HUES48 (cell line): ENCODE results near the gene M1AP.

Experiments
- H3K27ac ChIP-seq: one replicate; pipeline ENCODE4 v1.7.0; 2013; ENCODE audit warnings: low read depth, low read length, inconsistent platforms
- H3K27me3 ChIP-seq: 2 replicates; pipeline ENCODE4 v1.6.1; 2013; ENCODE audit warnings: mild to moderate bottlenecking, low read length; ENCODE audit not compliant: control insufficient read depth, insufficient read depth
- H3K36me3 ChIP-seq: 2 replicates; pipeline ENCODE4 v1.6.1; 2013; ENCODE audit warnings: low read length; ENCODE audit not compliant: control insufficient read depth, insufficient read depth
- H3K4me1 ChIP-seq: 2 replicates; pipeline ENCODE4 v1.6.1; 2013; ENCODE audit warnings: mild to moderate bottlenecking, low read length; ENCODE audit not compliant: control insufficient read depth, insufficient read depth
- H3K4me3 ChIP-seq: 2 replicates; pipeline ENCODE4 v1.5.1; 2013; ENCODE audit warnings: mild to moderate bottlenecking, low read depth, low read length
- H3K9ac ChIP-seq: 2 replicates; pipeline ENCODE4 v1.6.1; 2013; ENCODE audit warnings: mild to moderate bottlenecking, low read depth, low read length, moderate library complexity
- H3K9me3 ChIP-seq: 2 replicates; pipeline ENCODE4 v1.6.1; 2013; ENCODE audit warnings: low read length; ENCODE audit not compliant: control insufficient read depth, insufficient read depth

The M1AP gene

GRCh38 chr2:74575320-74575719, 72.8 kb downstream of the M1AP start:
- H3K27ac ChIP-seq = no peak overlapping the region
- no peak overlapping the region for H3K4me3 ChIP-seq
- H3K27me3 ChIP-seq = no peaks in the 10 kb centered on the region
- H3K9ac ChIP-seq = no peak overlapping the region
- H3K4me1 ChIP-seq = no peaks in the 10 kb centered on the region
- H3K36me3 ChIP-seq = no peaks in the 10 kb centered on the region
- no peaks in the 10 kb centered on the region for H3K9me3 ChIP-seq

- Histone ChIP-seq H3K27me3 (no peaks in the 10 kb centered on the region), H3K27ac (no peak overlapping the region), H3K4me3 (no peak overlapping the region), H3K9me3 (no peaks in the 10 kb centered on the region), H3K4me1 (no peaks in the 10 kb centered on the region), H3K9ac (no peak overlapping the region), H3K36me3 (no peaks in the 10 kb centered on the region)
Observed at GRCh38 chr2:74573747-74574562, 74.2 kb downstream of the M1AP start.

- Histone ChIP-seq H3K4me1 (no peaks in the 10 kb centered on the region), H3K36me3 (no peaks in the 10 kb centered on the region), H3K9me3 (no peaks in the 10 kb centered on the region), H3K4me3 (no peak overlapping the region), H3K27me3 (no peaks in the 10 kb centered on the region; the same call in 1 of the 2 replicates), H3K9ac (no peak overlapping the region), H3K27ac (no peak overlapping the region)
Observed at GRCh38 chr2:74572178-74572925, 75.8 kb downstream of the M1AP start.

- Histone ChIP-seq H3K27me3 (no peaks in the 10 kb centered on the region; the same call in 1 of the 2 replicates), H3K9ac (no peak overlapping the region), H3K36me3 (no peaks in the 10 kb centered on the region), H3K4me3 (no peak overlapping the region), H3K4me1 (no peaks in the 10 kb centered on the region), H3K27ac (no peak overlapping the region), H3K9me3 (no peaks in the 10 kb centered on the region)
Observed at GRCh38 chr2:74571058-74571457, 77.1 kb downstream of the M1AP start.

- no peaks in the 10 kb centered on the region; the same call in 1 of the 2 replicates for H3K27me3 ChIP-seq
- H3K4me1 ChIP-seq = no peaks in the 10 kb centered on the region
- no peaks in the 10 kb centered on the region for H3K36me3 ChIP-seq
- H3K9me3 ChIP-seq = no peaks in the 10 kb centered on the region
- no peak overlapping the region for H3K27ac ChIP-seq
- H3K4me3 ChIP-seq = no peak overlapping the region
- H3K9ac ChIP-seq = no peak overlapping the region
Observed at GRCh38 chr2:74569686-74570085, 78.4 kb downstream of the M1AP start.

GRCh38 chr2:74567881-74568280, 80.2 kb downstream of the M1AP start:
- no peak overlapping the region for H3K27ac ChIP-seq
- no peaks in the 10 kb centered on the region for H3K36me3 ChIP-seq
- no peaks in the 10 kb centered on the region for H3K9me3 ChIP-seq
- no peaks in the 10 kb centered on the region for H3K4me1 ChIP-seq
- H3K9ac ChIP-seq = no peak overlapping the region
- no peaks in the 10 kb centered on the region; the same call in 1 of the 2 replicates for H3K27me3 ChIP-seq
- no peak overlapping the region for H3K4me3 ChIP-seq

GRCh38 chr2:74566754-74567085, 81.4 kb downstream of the M1AP start:
- Histone ChIP-seq H3K4me1 (no peaks in the 10 kb centered on the region), H3K9ac (no peak overlapping the region), H3K4me3 (no peak overlapping the region), H3K36me3 (no peaks in the 10 kb centered on the region), H3K27me3 (peaks cover 3% of the 10 kb centered on the region), H3K27ac (no peak overlapping the region), H3K9me3 (no peaks in the 10 kb centered on the region)

- no peak overlapping the region for H3K27ac ChIP-seq
- H3K36me3 ChIP-seq = no peaks in the 10 kb centered on the region
- no peaks in the 10 kb centered on the region for H3K9me3 ChIP-seq
- peaks cover 6% of the 10 kb centered on the region for H3K27me3 ChIP-seq
- H3K4me1 ChIP-seq = no peaks in the 10 kb centered on the region
- H3K4me3 ChIP-seq = no peak overlapping the region
- H3K9ac ChIP-seq = no peak overlapping the region
Observed at GRCh38 chr2:74566076-74566753, 81.9 kb downstream of the M1AP start.

GRCh38 chr2:74564222-74564621, 83.9 kb downstream of the M1AP start:
- H3K27ac ChIP-seq = no peak overlapping the region
- peaks cover 6% of the 10 kb centered on the region for H3K27me3 ChIP-seq
- no peaks in the 10 kb centered on the region for H3K36me3 ChIP-seq
- H3K9me3 ChIP-seq = no peaks in the 10 kb centered on the region
- no peak overlapping the region for H3K9ac ChIP-seq
- no peak overlapping the region for H3K4me3 ChIP-seq
- H3K4me1 ChIP-seq = peaks cover 12% of the 10 kb centered on the region

- H3K4me3 ChIP-seq = no peak overlapping the region
- peaks cover 6% of the 10 kb centered on the region for H3K27me3 ChIP-seq
- H3K4me1 ChIP-seq = peaks cover 12% of the 10 kb centered on the region
- H3K27ac ChIP-seq = no peak overlapping the region
- no peaks in the 10 kb centered on the region for H3K9me3 ChIP-seq
- no peak overlapping the region for H3K9ac ChIP-seq
- H3K36me3 ChIP-seq = no peaks in the 10 kb centered on the region
Observed at GRCh38 chr2:74562126-74562775, 85.9 kb downstream of the M1AP start.
